HG03342 (cell line): ENCODE data around the gene HOXB2.
A peak's percentile ranks its signal among the peaks of the same experiment; 100 is the strongest.

Experiments used
- ATAC-seq: cut with Tn5 transposase; IDR thresholded peaks from one replicate; pipeline ENCODE4 v1.9.1; 2021; ENCODE audit warnings: mild to moderate bottlenecking, moderate library complexity; ENCODE audit not compliant: unreplicated experiment

The HOXB2 gene

DNA sequence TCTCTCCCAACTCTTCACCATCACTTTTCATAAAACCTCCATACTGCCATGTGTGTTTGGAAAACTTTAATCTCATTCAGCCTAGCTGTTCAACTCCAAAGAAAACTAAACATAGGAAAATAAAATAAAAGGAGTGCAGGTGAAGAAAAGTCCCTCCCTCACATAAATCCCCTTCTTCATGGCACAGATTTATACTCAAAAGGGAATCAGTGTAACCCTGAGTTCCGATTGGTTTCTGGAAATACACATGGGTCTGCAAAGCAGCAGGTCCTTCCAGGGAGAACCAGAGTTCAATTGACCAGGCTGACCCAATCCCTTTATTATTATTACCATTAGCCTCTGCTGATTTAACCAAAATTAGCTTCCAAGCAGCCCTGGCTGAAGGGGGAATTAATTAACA, 8.9 kb upstream of the HOXB2 start:
- no peak for ATAC-seq

DNA sequence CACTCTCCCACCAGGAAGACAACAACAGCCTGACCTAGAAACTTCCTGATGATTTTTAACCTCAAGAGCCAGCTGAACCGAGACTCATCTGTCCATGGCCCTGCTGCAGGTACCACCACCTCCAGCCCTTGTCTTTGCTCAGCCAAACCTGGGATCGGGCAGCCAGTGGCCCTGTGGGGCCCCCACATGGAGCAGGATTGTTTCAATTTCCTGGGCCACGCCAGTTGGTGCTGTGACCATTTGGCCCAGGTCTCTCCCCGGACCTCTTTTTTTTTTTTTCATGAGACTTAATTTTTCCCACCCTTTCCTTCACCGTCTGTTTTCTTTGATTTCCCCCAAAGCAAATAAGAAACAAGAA, 8.3 kb upstream of the HOXB2 start:
- no peak for ATAC-seq

DNA sequence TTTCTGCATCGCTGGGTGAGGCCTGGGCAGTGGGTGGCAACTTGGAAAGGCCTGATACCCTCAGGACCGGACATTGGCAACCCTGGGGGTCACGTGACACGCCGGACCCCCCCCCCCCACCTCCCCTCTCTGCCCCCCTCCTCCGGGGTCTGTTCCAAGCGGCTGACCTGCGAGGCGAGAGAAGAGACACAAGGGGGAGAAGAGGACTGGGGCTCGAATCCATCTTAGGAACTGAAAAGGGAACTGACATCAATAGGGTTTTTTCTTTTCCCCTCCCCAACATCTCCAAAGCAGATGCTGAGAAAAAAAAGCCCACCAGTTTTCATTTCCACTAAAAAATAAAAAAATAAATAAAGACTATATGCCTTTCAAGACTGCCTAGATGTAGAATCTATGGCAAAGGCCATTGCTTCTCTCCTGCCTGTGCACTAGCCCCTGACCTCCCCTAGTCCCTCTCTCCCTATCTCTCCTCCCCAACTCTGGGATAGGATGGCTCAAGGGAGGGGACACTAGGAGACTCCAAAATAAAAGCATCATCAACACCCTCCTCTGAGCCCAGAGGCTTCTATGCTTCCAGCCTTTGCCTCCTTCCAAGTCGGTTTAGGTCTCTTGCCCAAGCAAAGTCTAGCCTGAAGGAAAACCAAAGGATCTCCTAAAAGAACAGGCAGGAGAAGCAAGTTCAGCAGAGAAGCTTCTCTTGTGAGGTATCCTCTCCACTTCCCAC, 7.7 kb upstream of the HOXB2 start:
- ATAC-seq: no peak

DNA sequence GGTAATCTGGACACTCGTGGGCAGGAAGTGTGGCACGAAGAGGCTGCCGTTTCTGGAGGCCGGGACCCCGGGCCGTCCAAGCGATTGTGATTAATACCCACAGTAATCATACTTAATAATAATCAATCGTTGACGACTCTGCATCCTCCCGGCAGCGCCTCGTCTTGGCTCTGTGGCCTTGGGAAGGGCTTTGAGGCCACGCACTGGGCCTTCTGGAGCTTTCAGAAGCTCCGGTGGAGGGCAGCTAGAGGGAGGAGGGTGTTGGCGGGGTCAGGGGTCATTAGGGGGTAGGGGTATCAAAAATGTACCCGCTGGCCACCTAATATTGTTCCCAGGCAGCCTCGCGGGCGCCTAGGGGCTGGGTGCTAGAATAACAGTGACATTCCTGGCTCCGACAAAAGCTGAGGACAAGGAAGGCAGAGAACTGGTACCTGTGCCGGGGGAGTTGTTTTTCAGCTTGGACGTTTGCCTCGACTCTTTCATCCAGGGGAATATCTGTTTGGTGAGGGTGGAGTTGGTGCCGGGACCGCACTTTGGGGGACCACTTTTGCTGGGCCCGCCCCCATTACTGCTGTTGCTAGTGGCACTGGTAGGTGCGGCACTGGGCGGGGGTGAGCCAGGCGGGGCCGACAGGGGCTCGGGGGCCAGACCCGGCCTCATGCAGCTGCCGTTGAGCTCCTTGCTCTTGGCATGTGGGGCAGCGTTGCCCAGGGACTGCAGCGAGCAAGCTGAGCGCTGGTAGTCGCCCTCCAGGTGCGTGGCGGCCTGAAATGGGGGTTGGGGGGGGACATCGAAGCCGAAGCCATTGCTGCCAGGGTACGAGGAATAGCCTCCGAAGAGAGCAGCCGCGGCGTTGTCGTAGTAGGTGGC, 6.9 kb upstream of the HOXB2 start:
- ATAC-seq: no peak

DNA sequence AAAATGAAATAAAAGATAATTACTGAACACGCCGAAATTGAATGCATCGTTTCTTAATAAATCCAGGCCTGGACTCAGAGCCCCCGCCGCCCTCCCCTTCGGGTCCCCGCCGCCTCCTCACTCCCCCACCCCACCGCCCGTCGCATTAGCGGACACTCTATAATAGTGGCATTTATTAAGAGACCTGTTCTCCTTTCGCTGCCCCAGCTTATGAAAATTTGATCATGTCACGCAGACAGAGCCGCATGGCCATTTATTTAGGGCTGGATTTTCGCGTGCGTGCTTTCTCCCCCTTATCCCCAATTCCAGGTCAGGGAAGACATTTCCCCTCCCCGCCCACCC, 6.3 kb upstream of the HOXB2 start:
- ATAC-seq: no peak

DNA sequence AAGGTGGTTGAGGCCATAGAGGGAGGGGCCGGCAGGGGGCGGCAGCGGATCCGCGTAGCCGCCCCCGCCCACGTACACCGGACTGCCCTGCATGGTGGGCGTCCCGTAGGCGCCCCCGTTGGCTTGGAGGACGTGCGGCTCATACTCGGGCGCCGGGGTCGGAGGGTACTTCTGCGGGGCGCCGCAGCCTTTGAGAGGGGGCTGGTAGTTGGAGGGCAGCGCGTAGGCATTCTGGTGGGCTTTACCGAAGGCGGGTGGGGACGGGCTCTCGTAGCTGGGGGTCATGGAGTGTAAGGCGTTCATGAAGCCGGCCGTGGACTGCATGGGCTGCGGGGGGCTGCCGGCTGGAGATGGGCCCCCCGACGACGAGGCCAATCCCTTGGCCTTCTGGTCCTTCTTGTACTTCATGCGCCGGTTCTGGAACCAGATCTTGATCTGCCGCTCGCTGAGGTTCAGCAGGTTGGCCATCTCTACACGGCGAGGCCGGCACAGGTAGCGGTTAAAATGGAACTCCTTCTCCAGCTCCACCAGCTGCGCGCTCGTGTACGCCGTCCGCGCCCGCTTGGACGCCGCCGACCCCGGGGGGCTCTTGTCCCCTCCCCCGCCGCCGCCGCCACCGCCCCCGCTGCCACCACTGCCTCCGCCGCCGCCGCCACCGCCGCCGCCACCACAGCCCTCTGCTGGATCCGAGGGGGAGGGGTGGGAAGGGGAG, 5.7 kb upstream of the HOXB2 start:
- ATAC-seq: no peak

DNA sequence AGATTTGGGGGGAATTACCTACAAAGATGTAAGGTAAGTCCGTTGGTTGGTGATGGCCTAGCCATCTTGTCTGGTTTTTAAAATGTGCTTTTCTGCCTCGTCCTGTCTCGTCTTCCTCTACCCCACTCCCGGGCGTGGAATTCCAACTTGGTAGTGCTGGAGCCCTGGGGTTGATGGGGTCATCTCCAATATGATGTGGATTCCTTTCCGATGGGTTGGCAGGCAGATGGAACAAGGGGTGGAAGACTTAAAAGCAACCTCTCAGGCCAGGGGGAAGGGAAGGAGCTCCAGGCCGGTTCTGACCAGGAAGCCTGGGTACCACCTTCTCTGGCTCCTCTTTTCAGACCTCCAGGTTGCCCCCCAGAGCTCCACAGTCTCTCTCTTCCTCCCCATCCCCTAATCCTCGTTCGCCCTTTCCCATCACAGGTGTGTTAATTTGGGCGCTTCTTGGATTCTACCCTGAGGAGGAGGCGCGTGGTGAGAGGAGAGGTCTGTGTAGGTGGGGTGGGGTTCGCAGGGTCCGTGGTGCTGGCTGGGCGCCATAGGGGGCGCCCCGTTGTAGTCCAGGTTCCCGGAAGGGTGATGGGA, 5.1 kb upstream of the HOXB2 start:
- ATAC-seq: no peak

DNA sequence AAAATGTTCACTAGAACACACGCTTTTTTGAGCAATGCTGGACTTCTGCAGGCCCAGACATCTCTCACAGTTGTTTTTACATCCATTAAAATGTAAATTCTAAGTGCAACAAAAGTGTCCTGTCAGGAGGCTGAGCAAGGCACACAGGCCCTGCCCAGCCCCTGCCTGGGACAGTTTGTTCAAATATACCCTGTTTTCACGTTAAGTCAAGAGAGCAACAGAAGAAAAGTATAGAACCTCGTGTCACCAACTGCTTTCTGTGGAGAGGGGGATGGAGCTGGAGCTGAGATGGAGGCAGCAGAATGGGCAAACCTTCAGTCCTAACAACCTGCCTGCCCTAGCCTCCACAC, 4.3 kb upstream of the HOXB2 start:
- no peak for ATAC-seq

DNA sequence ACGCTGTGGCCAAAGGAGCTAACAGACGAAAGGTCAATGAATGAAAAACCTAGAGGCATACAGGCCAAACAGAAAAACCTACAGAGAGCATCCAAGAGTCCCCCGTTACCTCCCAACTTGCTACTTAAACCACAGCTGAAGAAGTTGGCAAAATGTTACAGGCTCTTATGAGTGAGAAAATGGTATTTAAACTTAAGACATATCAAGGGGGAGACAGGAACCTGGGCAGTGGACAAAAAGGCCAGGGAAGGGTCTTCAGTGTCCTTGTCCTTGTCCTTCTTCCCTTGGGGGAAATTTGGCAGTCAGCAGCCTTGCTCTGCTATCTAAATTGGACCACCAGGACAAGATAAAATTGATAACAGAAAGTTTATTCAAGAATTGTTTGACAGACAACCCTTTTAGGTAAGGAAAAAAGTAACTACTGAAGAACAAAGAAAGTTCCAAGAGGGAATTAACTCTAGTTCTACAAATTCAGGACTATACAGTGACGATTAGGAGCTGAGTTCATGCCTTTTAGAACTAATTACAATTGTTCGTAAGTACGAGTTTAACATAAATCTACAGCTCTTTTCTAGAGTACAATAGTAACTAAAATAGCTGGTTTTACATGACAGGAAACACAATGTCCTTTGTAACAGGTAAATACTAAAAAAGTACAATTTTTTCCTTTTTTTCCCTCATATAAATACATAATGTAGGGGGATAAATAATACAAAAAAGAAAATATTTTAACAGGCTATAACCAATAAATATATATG, 3.8 kb upstream of the HOXB2 start:
- no peak for ATAC-seq

DNA sequence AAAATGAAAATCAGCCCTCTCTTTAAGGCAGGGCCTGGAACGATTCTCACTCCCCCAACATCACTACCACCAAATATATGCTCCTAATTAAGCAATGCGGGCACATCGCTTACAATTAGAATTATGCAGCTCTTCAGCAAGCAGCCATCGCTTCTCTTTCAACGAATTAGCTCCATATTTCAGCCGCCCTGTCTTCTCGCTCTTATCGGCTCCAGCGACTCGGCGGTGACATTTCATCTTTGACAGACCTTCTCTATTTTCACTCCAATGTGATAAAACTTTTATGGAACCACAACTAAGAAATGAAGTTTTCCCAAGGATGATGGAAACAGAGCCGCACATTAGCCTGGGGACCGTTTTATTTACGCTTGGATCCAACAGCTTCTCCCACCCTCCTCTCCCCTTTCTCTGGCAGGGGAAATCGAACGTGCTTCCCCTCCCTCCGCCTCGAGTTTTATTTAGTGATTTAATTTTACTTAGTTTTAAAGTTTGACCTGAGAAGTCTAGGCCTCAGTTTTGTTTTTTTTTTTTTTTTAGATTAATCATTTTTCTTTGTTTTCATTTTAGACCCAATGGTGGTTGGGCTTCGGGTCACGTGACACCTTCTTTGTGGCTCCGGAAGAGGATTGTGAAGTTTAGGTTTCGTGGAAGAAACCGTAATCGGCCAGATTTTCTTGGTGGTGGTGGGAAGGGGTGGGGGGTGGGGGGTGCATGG, 3.1 kb upstream of the HOXB2 start:
- no peak for ATAC-seq

DNA sequence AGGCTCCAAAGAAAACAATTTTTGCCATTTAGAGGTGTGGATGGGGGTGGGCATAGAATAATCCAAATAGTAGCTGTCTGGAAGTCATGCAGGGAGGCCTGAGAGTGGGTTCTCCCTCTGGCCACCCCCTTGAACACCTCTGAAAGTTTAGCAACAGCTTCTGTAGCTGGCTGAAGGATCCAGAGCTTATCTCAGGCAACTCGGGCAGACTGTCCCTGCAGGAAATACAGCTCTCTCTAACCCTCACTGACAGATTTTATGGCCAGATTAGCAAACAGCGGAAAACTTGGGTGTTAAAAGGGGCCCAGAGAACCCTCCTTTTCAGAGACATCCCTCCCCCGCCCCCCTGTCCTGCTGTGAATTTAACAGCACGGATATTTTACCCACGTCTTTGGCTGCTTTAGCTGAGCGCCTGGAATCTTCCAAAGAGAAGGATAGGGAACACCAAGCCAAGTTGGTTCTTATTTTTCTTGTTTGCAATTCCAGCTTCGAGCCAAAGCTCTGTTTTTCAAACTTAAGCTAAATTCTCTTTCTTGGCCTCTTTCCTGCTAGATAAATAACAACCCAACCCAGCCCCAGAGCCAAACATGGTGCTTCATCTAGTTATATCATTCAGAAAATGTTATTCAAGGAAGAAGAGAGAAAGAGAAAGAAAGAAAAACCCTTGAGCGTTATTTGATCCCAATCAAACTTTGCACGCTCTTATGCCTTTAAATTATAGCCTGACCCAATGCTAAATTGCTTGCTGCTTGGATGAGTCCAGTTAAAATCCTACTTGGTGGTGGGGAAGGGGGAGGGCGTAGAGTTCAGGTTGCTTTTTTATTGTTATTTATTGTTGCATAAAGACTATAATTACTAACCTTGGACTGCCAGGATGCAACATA, 2.3 kb upstream of the HOXB2 start:
- ATAC-seq: no peak

DNA sequence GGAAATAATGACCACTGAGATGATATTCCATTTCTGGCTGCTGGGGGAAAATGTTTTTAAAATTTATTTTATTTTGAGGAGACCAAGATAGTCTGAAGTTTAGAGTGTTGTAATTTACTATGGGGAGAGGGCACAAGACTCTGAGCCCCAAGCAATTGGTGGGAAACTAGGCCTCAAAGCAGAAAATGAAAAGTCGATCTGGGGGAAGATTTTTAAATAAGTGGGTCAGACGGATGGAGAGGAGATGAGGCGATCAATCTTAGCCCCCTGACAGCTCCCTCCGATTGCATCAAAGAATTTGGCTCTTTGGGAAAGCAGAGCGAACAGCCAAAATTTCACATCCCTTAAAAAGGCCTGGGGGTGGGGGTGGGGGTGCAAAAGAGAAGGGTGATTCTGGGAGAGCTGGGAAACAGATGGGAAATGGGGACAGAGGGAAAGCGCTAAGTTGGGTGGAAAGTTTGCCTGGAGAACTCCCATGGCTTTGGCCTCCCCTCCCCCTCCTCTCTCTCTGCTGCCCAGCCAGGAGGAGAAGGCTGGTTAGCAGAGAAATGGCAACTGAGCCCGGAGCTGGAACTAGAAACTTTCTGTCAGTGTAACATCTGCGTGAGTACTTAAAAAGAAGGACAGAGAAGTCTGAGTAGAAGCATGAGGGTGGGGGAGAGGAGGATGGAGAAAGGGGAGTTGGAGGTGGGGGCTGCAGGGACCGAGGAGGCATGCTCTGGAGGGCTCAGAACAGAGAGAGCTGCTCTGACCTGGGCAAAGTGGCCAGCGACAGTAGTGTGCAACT, 1.4 kb upstream of the HOXB2 start:
- ATAC-seq: no peak

DNA sequence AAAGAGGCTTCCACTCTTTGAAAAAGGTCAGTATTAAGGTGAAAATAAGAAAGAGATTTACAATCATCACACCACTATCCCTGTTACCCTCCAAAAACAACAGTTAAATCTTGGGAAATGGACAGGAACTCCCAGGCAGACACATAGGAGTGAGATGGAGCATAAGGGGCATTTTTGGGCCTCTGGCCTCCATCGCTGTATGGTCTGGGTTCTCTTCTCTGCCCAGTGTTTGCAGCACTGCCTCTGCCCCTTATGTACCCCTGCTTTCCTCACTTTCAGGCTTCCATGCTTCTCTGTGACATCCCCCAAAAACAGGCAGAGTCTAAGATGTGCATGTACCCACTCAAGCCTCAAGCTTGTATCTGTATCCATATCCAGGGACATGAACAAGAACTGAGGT, 630 bp upstream of the HOXB2 start:
- ATAC-seq: no peak

DNA sequence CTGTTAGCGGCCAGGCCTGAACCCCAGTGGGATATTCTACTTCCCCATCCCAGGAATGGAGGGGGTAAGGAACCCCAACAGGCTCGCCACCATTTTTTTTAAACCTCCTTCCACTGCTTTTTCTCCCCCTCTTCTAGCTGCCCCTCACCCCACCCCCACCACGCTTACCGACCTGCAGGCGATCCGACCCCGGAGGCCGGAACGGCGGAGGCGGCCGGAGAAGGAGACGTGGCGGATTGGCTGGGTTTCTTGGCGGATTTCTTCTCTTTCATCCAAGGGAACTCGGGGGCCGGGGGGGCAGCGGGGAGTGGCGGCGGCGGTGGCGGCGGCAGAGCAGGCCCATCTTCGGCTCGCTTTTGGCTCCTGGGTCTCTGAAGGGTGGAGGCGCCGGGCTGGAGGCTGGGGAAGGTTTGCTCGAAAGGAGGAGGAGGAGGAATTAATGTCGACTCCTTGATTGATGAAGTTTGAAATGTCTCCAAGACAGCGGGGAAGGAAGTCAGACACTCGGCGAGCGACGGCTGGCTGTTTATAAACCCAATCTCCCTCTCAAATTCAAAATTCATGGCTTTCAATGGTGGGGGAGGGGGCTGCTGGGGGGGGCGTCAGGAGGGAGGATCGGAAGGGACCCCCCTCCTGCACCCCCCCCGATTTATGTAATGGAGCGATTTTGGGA, 424 bp downstream of the HOXB2 start:
- no peak for ATAC-seq

DNA sequence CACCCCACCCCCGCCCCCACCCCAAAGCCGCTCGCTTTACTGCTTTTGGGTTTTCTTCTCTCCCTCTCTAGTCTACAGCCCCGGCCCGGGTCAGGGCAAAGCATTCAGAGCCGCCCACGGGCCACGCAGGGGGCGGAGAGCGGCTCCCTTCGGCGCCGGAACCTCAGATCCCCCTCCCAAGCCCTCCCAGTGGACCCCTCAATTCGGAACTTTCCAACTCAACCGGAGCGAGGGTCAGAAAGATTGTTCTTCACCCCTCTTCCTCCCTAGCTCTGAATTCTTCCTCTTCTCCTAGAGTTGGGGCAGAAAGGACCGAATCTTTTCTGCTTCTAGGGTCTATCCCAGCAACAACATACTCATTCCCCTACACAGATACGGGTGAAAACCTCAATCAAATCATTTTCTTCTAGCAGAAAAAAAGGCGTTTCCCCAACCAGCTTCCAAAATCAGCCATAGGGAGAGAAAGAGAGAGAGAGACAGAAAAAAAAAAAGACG, 1.0 kb downstream of the HOXB2 start:
- peak; percentile 25 for ATAC-seq

DNA sequence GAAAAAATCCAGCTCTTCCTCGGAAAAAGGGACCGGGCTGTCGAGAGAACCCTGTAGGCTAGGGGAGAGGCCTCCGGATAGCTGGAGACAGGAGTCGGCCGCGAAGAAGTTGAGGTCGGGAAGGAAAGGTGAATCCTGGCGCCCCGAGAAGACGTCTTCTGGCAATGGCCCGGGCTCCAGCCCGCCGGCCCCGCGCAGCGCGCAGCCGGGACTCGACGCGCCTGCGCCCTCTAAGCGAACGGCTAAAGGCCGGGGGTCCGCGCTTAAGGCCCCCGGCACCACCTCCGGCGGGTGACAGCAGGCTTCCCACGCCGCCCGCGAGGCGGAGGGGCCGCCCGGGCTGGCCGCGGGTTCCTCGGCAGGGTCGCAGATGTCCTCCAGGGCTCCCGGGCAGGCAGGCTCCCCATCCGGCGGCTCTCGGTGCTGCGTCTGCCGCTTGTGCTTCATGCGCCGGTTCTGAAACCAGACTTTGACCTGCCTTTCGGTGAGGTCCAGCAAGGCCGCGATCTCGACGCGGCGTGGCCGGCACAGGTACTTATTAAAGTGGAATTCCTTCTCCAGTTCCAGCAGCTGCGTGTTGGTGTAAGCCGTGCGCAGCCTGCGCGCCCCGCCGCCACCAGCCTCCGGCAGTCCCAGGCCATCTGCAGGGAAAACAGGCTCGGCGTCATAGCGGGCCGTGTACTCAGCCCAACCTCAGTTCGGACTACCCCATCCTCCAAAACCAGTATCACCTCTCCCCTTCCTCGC, 1.6 kb downstream of the HOXB2 start:
- ATAC-seq: peak; percentile 44

DNA sequence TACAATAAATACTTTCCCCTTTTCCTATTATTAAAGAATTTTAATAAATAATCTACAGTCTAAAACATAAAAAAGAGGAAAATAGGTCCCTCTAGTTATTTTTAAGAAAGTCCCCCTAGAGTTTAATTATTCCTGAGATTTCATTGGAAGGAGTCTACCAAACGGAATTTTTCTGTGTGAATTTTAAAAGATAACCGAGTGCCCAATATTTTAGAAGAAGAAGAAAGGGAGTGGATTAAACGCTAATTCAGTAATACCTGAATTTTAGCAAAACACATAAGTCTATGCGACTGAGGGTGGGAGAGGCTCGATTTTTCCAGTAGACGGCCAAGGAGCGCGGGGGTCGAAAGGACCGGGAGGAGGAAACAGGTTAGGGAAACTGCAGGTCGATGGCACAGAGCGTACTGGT, 2.2 kb downstream of the HOXB2 start:
- ATAC-seq: peak; percentile 9
